Small intestine (tissue), 7 donors: ENCODE results near the gene GPR132. TPM values are rescaled to one million over a fixed set of nuclear protein-coding genes. Genes with fewer than 3 reads are reported as not detected.

Experiments used
- DNase-seq, 2 donors: peaks; one replicate each; pipeline versions ENCODE4 v3.0.0 to v3.0.0-alpha.2; 2013
- FAIRE-seq: peaks from 2 replicates; lab custom pipeline; 2012; peaks lifted over from hg19 to GRCh38; lab: Jason Lieb, UNC
- H3K27ac ChIP-seq, 3 donors: one replicate each; pipeline ENCODE4 v1.5.1; 2013; ENCODE audit warnings: low read length in 2 of 3, mild to moderate bottlenecking in 2 of 3, control low read depth in 1 of 3, inconsistent platforms in 1 of 3, low read depth in 1 of 3, moderate library complexity in 1 of 3
- H3K27me3 ChIP-seq, 3 donors: one replicate each; pipeline ENCODE4 v1.6.1; 2013; ENCODE audit warnings: low read length in 3 of 3, inconsistent platforms in 1 of 3; ENCODE audit not compliant: control insufficient read depth in 3 of 3, insufficient read depth in 3 of 3
- H3K36me3 ChIP-seq, 3 donors: one replicate each; pipeline ENCODE4 v1.6.1; 2013; ENCODE audit warnings: low read length in 3 of 3, inconsistent platforms in 1 of 3, low read depth in 1 of 3, mild to moderate bottlenecking in 1 of 3, moderate library complexity in 1 of 3; ENCODE audit not compliant: control insufficient read depth in 3 of 3, insufficient read depth in 2 of 3
- H3K4me1 ChIP-seq, 3 donors: one replicate each; pipeline ENCODE4 v1.6.1; 2013; ENCODE audit warnings: low read length in 2 of 3, inconsistent platforms in 1 of 3, low read depth in 1 of 3, mild to moderate bottlenecking in 1 of 3, moderate library complexity in 1 of 3; ENCODE audit not compliant: control insufficient read depth in 3 of 3, insufficient read depth in 2 of 3
- H3K4me3 ChIP-seq, 3 donors: one replicate each; pipeline ENCODE4 v1.5.1; 2013; ENCODE audit warnings: low read length in 3 of 3, control low read depth in 1 of 3, inconsistent platforms in 1 of 3, low read depth in 1 of 3, mild to moderate bottlenecking in 1 of 3, moderate library complexity in 1 of 3
- H3K9me3 ChIP-seq, 2 donors: one replicate each; pipeline ENCODE4 v1.6.1; 2013; ENCODE audit warnings: low read depth in 1 of 2, low read length in 1 of 2; ENCODE audit not compliant: control insufficient read depth in 2 of 2, insufficient read depth in 1 of 2
- WGBS, 3 donors: extraction: QIAGEN DNeasy Blood & Tissue Kit; methylation state at CpG; one replicate each; pipeline ENCODE4 v1.1.7; 2013; 5-methylcytosine and 5-hydroxymethylcytosine counted together
- polyA plus RNA-seq, 4 donors: library from polyadenylated mRNA; stranded (reverse) in 3 of 4; unstranded in 1 of 4; fragments of 200-250 nt in 3 of 4; fragments of 120-200 nt in 1 of 4; gene quantifications; one replicate each; pipeline versions ENCODE4 v1.2.1 to v1.2.3, GENCODE V29; 2013
- donor health status: healthy with polysubstance abuse.
- donor health status: control.
- donor health status: control.
- donor health status: Bipolar disorder and iron deficiency.
- donor health status: healthy.

GPR132 gene
- polyA plus RNA-seq, 4 donors, result 0.81 to 1.4 (median 1.1) TPM; not detected in 1

- DNase-seq (no peak), FAIRE-seq (no peak)
- 92 to 95% (median 93%) methylated on average over 59 of the region's 59 CpGs for WGBS, 3 donors
- no peaks in the 10 kb centered on the region for H3K27me3 ChIP-seq
- no peaks in the 10 kb centered on the region for H3K9me3 ChIP-seq
- no peak overlapping the region for H3K27ac ChIP-seq
- no peak overlapping the region for H3K4me3 ChIP-seq
- H3K36me3 ChIP-seq, result no peaks in the 10 kb centered on the region
- H3K4me1 ChIP-seq, result peaks cover 0 to 9% (median 0%) of the 10 kb centered on the region in 3 donors
Measured at GRCh38 chr14:105051182-105052109, 13.8 kb downstream of the GPR132 start.

- H3K4me3 ChIP-seq, result no peak overlapping the region
- FAIRE-seq, result no peak
- DNase-seq, result peak; percentile 79 to 84
- no peaks in the 10 kb centered on the region for H3K36me3 ChIP-seq
- peaks cover 0 to under 1% (median 0%) of the 10 kb centered on the region in 3 donors for H3K27me3 ChIP-seq
- no peaks in the 10 kb centered on the region for H3K9me3 ChIP-seq
- 5 to 56% (median 34%) methylated on average over 10 of the region's 10 CpGs for WGBS, 3 donors
- no peak overlapping the region for H3K27ac ChIP-seq
- peaks cover 0 to 12% (median 0%) of the 10 kb centered on the region in 3 donors for H3K4me1 ChIP-seq
Measured at GRCh38 chr14:105050551-105050897, 14.7 kb downstream of the GPR132 start.

- H3K4me3 ChIP-seq, result no peak overlapping the region
- no peak for FAIRE-seq
- peaks cover 0 to 12% (median 0%) of the 10 kb centered on the region in 3 donors for H3K4me1 ChIP-seq
- no peaks in the 10 kb centered on the region for H3K9me3 ChIP-seq
- WGBS, 3 donors, result 65 to 83% (median 70%) methylated on average over 25 of the region's 25 CpGs
- H3K36me3 ChIP-seq, result no peaks in the 10 kb centered on the region
- DNase-seq, result no peak
- no peak overlapping the region for H3K27ac ChIP-seq
- H3K27me3 ChIP-seq, result peaks cover 0 to 3% (median 0%) of the 10 kb centered on the region in 3 donors
Measured at GRCh38 chr14:105049753-105050550, 15.3 kb downstream of the GPR132 start.

GRCh38 chr14:105047283-105048016, 17.8 kb downstream of the GPR132 start:
- FAIRE-seq (no peak), DNase-seq (no peak)
- WGBS, 3 donors, result 73 to 78% (median 76%) methylated on average over 24 of the region's 24 CpGs

GRCh38 chr14:105046891-105047282, 18.3 kb downstream of the GPR132 start:
- DNase-seq (no peak), FAIRE-seq (no peak)
- WGBS, 3 donors, result 86 to 94% (median 93%) methylated on average over 9 of the region's 9 CpGs
- Histone ChIP-seq H3K9me3 (no peaks in the 10 kb centered on the region), H3K4me1 (peaks cover 0 to 12% (median 0%) of the 10 kb centered on the region in 3 donors), H3K36me3 (no peaks in the 10 kb centered on the region), H3K27me3 (peaks cover 0 to 6% (median 0%) of the 10 kb centered on the region in 3 donors), H3K4me3 (no peak overlapping the region), H3K27ac (no peak overlapping the region)

More at GRCh38 chr14:105047283-105048016, 17.8 kb downstream of the GPR132 start:
- no peak overlapping the region for H3K27ac ChIP-seq
- H3K27me3 ChIP-seq, result peaks cover 0 to 6% (median 0%) of the 10 kb centered on the region in 3 donors
- no peaks in the 10 kb centered on the region for H3K36me3 ChIP-seq
- H3K4me3 ChIP-seq, result no peak overlapping the region
- H3K9me3 ChIP-seq, result no peaks in the 10 kb centered on the region
- H3K4me1 ChIP-seq, result peaks cover 0 to 12% (median 0%) of the 10 kb centered on the region in 3 donors

GRCh38 chr14:105045710-105046326, 19.4 kb downstream of the GPR132 start:
- no peak overlapping the region for H3K27ac ChIP-seq
- no peaks in the 10 kb centered on the region for H3K9me3 ChIP-seq
- DNase-seq (peak; percentile 82 to 92), FAIRE-seq (no peak)
- no peak overlapping the region for H3K4me3 ChIP-seq
- 5 to 8% (median 6%) methylated on average over 32 to 42 of the region's 42 CpGs for WGBS, 3 donors
- peaks cover 0 to 6% (median 0%) of the 10 kb centered on the region in 3 donors for H3K27me3 ChIP-seq
- peaks cover 0 to 10% (median 0%) of the 10 kb centered on the region in 3 donors for H3K4me1 ChIP-seq
- H3K36me3 ChIP-seq, result no peaks in the 10 kb centered on the region

- no peaks in the 10 kb centered on the region for H3K9me3 ChIP-seq
- no peak overlapping the region for H3K4me3 ChIP-seq
- DNase-seq (no peak), FAIRE-seq (no peak)
- peaks cover 0 to 6% (median 0%) of the 10 kb centered on the region in 3 donors for H3K27me3 ChIP-seq
- 70 to 71% (median 70%) methylated on average over 6 to 7 of the region's 7 CpGs for WGBS, 3 donors
- peaks cover 0 to 3% (median 0%) of the 10 kb centered on the region in 3 donors for H3K4me1 ChIP-seq
- no peaks in the 10 kb centered on the region for H3K36me3 ChIP-seq
- no peak overlapping the region for H3K27ac ChIP-seq
Measured at GRCh38 chr14:105043641-105044040, 21.6 kb downstream of the GPR132 start.
